NOMO-1 treated with dmso at 0.1 percent for 144 hours (cell line): ENCODE measurements around the gene STK10.

Experiments
- DNase-seq: peaks from one replicate; lab custom pipeline; 2025; ENCODE audit not compliant: unreplicated experiment; lab: John Stamatoyannopoulos, UW

The STK10 gene

GRCh38 chr5:172144931-172145869, 42.8 kb downstream of the STK10 start:
- DNase-seq = no peak

DNA sequence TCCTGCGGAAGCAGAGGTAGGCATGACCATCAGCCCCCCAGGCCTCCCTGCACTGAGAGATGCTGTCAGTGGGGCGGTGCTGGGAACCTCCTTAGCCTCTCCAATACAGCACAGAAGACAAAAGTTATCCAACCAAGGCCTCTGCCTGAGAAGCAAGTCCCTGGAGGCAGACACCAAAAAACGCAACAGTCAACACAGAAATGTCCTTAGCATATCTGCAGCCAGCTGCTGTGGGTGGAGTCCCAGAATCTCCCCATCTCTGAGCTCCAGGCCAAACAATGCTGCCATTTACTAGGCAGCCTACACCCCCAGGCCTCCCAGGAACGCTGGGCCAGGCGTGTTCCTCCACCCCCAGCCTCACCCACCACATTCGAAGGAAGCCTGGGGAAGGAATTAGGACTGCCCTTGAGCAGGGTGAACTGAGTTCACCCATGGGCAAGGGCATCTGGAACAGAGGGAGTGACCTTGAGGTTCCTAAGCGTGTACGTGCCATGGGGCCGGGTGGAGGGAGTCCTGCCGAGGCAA, 43.7 kb downstream of the STK10 start:
- DNase-seq = no peak

DNA sequence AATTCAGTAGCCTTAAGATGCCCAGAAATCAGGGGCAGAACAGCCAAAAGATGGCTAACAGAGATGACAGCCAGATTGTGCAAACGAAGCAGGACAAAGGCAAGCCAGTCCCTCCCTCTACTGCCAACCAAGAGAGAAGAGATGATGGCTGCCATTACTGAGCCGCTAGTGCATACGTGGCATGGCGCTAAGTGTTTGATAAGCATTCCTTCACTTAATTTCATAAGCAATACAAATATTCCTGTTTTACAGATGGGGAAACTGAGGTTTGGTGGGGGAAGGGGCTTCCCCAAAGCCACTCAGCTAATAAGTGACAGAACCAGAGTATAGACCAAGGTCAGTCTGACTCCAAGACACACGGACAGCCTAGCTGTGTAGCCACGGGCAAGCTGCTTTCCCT, 44.1 kb downstream of the STK10 start:
- no peak for DNase-seq

DNA sequence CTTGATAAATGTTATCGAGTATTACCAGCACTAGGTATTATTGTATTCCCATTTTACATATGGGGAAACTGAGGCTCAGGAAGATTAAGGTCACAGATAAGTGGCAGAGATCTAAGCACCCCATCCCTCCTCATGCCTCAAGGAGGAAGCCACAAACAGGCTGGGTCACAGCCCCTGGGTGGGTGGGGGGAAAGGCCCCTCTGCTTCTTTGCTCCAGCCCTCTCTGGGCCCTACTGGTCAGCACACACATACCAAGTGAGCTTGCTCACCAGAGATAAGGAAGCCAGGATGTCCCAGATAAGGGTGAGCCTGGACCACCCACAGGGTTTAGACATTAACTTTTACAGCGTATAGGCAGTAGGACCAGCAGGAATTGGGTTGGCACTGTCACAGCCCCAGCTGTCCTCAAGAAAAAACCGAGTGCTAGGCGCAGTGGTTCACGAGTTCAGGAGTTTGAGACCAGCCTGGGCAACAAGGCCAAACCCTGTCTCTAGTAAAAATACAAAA, 45.3 kb downstream of the STK10 start:
- DNase-seq = no peak

DNA sequence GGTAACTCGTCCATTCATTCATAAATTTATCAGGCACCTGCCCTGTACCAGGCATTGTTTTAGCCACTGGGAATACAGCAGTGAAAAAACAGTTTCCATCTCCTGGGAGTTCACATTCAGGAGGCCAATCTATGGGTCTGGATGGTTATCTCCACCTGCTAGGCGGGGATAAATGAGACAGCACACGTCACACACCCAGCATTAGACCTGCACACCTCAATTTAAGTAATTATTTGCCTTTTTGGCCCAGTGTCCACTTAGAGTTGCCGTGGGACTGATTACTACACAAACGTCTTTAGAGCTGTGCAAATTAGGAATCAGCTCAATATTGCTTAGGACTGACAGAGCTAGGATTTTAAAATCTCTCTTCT, 46.1 kb downstream of the STK10 start:
- no peak for DNase-seq

DNA sequence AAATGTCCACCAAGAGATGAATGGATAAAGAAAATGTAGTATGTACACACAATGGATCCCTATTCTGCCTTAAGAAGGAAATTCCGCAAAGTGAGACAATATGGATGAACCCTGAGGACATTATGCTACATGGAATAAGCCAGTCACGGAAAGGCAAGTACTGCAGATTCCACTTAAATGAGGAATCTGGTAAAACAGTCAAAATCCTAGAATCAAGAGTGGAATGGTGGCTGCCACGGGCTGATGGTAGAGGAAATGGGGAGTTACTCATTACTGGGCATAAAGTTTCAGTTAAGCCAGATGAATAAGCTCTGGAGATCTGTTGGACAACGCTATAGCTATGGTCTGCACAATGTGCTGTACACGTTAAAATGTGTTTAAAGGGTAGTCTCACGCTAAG, 47.2 kb downstream of the STK10 start:
- no peak for DNase-seq

DNA sequence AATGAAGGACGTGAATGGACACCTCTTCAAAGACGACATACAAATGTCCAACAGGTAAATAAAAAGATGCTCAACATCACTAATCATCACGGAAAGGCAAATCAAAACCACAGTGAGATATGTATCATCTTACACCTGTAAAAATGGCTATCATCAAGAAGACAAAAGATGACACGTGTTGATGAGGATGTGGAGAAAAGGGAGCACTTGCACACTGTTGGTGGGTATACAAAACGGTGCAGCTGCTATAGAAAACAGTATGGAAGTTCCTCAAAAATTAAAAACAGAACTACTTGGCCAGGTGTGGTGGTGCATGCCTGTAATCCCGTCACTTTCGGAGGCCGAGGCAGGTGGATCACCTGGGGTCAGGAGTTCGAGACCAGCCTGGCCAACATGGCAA, 47.9 kb downstream of the STK10 start:
- no peak for DNase-seq

GRCh38 chr5:172137046-172137445, 51.0 kb downstream of the STK10 start:
- no peak for DNase-seq

DNA sequence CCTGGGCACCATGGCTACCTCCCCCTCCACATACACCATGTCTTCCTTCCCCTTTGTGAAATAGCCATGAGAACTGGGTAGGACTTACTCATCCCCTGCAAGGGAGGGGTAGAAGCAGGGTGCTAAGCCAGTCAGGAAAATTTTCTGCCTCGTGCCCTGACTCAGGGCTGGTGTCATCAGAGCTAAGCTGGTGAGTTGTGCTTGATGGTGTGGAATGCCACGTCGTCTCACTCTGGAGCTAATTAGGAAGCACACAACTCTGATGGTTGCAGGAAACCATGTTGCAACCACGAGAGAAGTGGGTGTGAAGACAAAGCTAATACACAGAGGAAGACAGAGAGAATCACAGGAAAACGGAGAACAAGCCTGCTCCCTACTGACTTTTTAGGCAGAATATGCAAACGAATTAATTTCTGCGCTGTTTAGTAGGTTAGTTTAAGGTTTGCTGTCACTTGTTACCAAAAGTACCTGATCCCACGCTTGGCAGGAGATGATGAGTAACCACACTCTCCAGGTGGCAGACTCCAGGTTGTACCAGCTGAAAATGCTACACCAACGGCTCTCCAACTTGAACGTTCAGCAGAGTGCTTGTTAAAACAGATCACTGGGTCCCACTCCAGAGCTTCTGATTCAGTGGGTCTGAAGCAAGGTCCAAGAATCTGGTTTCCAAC, 54.5 kb downstream of the STK10 start:
- peak; percentile 84 for DNase-seq

DNA sequence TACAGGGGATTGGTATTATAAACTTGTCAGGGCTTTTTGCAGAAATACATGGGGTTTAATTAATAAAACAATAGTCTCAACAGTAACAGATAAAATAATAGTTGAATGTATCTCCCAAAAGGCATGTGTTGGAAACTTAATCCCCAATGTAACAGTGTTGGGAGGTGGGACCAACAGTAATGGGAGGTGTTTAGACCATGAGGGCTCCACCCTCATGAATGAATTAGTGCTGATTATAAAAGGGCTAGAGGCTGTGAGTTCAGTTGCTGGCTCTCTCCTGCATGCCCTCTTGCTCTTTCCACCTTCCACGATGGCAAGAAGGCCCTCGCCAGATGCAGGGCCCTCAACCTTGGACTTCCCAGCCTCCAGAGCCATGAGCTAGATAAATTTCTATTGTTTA, 56.3 kb downstream of the STK10 start:
- DNase-seq = no peak

DNA sequence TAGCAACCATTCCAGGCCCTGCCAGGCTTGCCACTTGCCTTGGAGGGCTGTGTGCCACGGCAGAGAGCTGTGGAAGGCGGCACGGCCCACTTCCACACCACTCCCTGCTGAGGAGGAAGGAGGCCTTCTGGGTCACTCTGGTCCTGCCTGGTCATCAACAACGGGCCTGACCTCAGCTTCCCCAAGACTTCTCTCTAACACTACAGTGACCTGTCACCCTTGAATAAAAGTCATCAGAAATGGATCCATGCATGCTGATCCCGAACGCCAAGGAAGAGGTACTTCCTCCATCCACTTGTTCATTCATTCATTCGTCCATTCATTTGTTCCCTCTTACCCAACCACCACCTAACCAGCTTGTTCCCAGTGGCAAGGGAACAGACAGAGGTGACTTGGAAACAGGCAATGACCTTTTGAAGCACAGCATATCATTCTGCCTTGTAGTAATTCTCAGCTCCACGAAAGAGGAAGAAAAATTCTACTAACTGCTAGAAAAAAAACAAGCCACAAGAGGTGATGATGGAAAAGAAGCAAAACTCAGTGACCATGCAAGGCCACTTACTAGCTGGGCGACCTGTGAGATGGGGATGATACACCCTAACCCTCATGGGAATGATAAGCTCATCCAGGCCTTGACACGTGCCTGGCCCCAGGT, 58.6 kb downstream of the STK10 start:
- DNase-seq = no peak

GRCh38 chr5:172127581-172127980, 60.4 kb downstream of the STK10 start:
- no peak for DNase-seq

- DNase-seq = no peak
These were observed 64.7 kb downstream of the STK10 start for GRCh38 chr5:172123269-172123692.

DNA sequence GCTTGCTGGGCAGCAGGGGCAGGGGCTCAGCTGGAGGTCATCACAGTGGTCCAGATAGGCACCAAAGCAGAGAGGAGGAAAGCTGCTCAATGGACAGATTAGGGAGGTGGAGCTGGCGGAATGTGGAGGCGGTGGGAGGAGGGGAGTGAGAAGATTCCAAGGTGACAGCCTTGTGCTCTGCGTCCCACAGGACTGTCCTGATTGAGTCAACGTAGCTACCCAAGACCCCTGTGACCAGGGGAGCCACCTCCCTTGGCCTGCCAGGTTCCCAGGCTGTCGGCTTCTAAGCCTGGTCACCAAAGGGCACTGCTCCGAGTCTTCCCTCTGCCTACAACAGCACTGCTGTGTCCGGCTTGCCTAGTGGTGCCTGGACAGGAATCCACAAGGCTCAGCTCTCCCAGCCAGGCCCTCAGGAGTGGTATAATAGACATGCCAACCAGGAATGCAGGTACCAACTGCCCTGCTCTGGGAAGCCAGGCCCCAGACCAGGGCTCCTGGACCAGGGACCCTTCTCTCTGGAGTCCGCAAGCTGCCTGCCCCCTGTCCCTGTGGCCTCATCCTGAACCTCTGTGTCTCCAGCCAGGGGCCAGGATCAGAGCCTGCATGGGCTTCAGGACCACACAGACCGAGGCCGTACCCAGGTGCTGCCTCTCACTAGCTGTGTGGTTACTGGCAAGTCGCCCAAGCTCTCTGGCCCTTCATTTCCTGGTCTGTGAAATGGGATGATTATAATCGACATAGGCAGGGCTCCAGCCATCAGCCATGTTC, 67.9 kb downstream of the STK10 start:
- no peak for DNase-seq

DNA sequence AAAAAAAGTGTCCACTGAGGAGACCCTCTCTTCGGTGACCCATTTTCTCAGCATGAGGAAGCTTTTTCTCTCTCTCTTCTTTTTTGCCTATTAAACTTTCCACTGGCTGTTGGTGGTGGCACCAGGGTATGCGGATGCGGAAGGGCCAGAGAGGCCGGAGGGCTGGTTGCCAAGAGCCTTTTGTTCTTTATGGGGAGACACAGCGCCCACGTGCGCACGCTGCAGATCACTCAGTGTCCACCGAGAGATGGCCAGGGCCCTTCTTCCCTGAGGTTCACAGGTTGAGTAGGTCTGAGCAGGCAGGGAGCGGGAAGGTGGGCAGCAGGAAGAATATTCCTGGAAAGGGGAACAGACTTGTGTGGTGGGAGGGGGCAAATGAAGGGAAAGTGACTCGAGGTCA, 69.1 kb downstream of the STK10 start:
- no peak for DNase-seq

DNA sequence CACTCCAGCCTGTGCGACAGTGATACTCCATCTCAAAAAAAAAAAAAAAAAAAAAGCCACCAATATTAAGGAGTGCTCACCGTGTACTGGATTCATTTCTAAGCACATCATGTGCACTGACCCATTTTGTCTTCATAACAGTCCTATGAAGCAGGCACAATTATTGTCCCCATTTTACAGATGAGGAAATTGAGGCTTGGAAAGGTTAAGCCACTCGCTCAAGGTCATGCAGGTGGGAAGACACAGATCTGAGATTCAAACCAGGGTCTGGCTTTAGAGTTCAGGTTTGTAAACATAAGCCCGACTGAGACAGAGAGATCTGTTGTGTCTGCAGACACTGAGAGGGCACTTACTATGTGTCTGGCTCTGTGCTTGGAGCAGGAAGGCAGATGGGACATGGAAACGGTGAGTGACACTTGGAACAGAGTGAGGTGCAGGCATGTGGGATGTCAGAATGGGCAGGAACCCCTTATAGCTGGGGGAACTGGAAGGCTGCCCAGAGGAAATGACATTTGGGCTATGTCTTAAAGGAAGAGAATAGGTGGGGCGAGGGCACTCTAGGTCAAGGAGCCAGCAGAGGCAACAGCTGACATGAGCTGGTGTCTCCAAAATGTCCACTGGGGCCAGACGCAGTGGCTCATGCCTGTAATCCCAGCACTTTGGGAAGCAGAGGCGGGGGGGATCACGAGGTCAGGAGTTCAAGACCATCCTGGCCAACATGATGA, 69.9 kb downstream of the STK10 start:
- DNase-seq = no peak

DNA sequence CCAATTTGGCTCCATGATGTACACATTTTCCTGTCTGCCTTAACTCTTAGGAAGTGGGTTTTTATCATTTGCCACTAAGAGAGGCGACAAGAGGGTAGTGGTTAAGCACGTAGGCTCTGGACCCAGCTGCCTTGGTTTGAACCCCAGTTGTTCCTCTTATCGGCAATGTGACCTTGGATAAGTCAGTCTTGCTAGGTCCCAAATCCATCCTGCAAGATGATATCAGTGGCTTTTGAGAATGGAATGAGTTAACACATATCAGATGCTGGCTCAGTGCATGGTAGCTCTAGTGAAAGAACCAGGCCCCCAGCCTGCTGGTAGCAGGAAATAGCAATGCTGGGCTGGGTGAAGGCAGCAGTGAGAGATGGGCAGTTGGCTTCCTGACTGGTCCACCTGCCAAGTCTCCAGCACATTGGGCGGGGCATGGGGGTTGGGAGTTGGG, 72.5 kb downstream of the STK10 start:
- DNase-seq = no peak

- peak; percentile 92 for DNase-seq
These were observed 73.1 kb downstream of the STK10 start for GRCh38 chr5:172114875-172115422.

DNA sequence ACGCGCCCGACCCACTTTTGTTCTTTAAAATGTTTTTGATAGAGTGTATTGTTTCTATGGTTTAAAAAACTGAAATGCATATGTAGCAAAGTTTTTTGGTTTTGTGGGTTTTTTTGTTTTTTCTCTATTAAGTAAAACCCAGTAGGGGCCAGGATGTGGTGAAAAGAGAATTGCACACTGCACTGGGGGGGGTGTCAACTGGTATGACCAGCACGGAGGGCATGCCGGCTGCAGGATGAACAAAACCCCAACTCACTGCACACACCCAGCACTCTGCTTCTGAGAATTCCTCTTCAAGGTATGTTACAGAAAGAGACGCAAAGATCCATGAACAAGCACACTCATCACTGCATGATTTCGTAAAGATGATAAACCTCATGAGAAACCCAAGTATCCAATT, 75.0 kb downstream of the STK10 start:
- peak; percentile 10 for DNase-seq

DNA sequence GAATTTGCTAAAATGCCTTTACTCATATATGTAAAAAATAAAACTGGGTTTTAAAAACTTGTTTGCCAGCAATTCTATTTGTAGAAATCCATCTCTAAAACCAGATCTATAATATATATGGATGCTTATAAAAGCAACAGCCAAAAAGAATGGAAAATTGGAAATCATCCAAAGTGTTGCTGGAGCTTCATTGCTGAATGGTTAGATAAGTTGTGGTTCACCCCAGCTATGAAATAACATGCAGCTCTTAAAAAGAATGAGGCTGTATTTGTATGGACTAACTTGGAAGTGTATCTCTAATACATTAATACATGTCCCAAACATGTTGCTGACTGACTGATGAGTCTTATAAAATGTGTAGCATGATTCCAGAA, 76.2 kb downstream of the STK10 start:
- DNase-seq = no peak
